ENCODE results near the gene SEMA7A. TPM values are rescaled to one million over a fixed set of nuclear protein-coding genes. Genes with fewer than 3 reads are reported as not detected.

SEMA7A gene
- total and polyA plus RNA-seq, 2 donors from 2014 or later, result 2.8 to 3.6 TPM

- Histone ChIP-seq H3K4me3 (ENCODE audit: low read length in 3 of 3) (no peak overlapping the region), H3K36me3 (ENCODE audit: control insufficient read depth in 2 of 3, insufficient read depth in 3 of 3, low read length in 3 of 3) (no peaks in the 10 kb centered on the region), H3K9me3 (ENCODE audit: control insufficient read depth in 2 of 3, insufficient read depth in 1 of 3, low read length in 3 of 3) (no peaks in the 10 kb centered on the region), H3K27me3 (ENCODE audit: control insufficient read depth, insufficient read depth, low read length) (no peaks in the 10 kb centered on the region), H3K27ac (ENCODE audit: low read depth in 2 of 2, low read length in 2 of 2) (no peak overlapping the region), H3K4me1 (ENCODE audit: control insufficient read depth in 2 of 3, insufficient read depth in 2 of 3, low read depth in 1 of 3, low read length in 3 of 3) (peaks cover 0 to 4% (median 3%) of the 10 kb centered on the region in 3 donors), H3K9ac (ENCODE audit: low read length in 3 of 3) (no peak overlapping the region)
- FAIRE-seq (no peak), DNase-seq (peak in 1 of 5 donors; percentile 46)
- TF ChIP-seq CTCF (IDR thresholded peaks at IDR 0.05; ENCODE audit: borderline replicate concordance, extremely low read depth, insufficient read depth), result no peak
- intact Hi-C loops (cut with DNase I), result no loop called here
Observed at GRCh38 chr15:74427607-74428441, 5.9 kb downstream of the SEMA7A start.

GRCh38 chr15:74426404-74427281 is 7.1 kb downstream of the SEMA7A start:
- no peak overlapping the region for H3K4me3 ChIP-seq (ENCODE audit: low read length in 3 of 3)
- H3K36me3 ChIP-seq (ENCODE audit: control insufficient read depth in 2 of 3, insufficient read depth in 3 of 3, low read length in 3 of 3), result no peaks in the 10 kb centered on the region
- no peaks in the 10 kb centered on the region for H3K27me3 ChIP-seq (ENCODE audit: control insufficient read depth, insufficient read depth, low read length)
- H3K9me3 ChIP-seq (ENCODE audit: control insufficient read depth in 2 of 3, insufficient read depth in 1 of 3, low read length in 3 of 3), result no peaks in the 10 kb centered on the region
- TF ChIP-seq CTCF (IDR thresholded peaks at IDR 0.05; ENCODE audit: borderline replicate concordance, extremely low read depth, insufficient read depth), result no peak
- H3K27ac ChIP-seq (ENCODE audit: low read depth in 2 of 2, low read length in 2 of 2), result no peak overlapping the region
- H3K9ac ChIP-seq (ENCODE audit: low read length in 3 of 3), result no peak overlapping the region
- intact Hi-C loops (cut with DNase I), result no loop called here
- no peak for FAIRE-seq
- peaks cover 0 to 4% (median 2%) of the 10 kb centered on the region in 3 donors for H3K4me1 ChIP-seq (ENCODE audit: control insufficient read depth in 2 of 3, insufficient read depth in 2 of 3, low read depth in 1 of 3, low read length in 3 of 3)
- DNase-seq, result no peak

- H3K4me3 ChIP-seq (ENCODE audit: low read length in 3 of 3), result no peak overlapping the region
- intact Hi-C loops (cut with DNase I), result no loop called here
- DNase-seq (peak in 2 of 5 donors; percentile 50 to 52), FAIRE-seq (no peak)
- no peaks in the 10 kb centered on the region for H3K27me3 ChIP-seq (ENCODE audit: control insufficient read depth, insufficient read depth, low read length)
- no peak overlapping the region for H3K27ac ChIP-seq (ENCODE audit: low read depth in 2 of 2, low read length in 2 of 2)
- no peaks in the 10 kb centered on the region for H3K9me3 ChIP-seq (ENCODE audit: control insufficient read depth in 2 of 3, insufficient read depth in 1 of 3, low read length in 3 of 3)
- no peak for TF ChIP-seq CTCF (IDR thresholded peaks at IDR 0.05; ENCODE audit: borderline replicate concordance, extremely low read depth, insufficient read depth)
- H3K9ac ChIP-seq (ENCODE audit: low read length in 3 of 3), result no peak overlapping the region
- peaks cover 0 to 4% (median 2%) of the 10 kb centered on the region in 3 donors for H3K4me1 ChIP-seq (ENCODE audit: control insufficient read depth in 2 of 3, insufficient read depth in 2 of 3, low read depth in 1 of 3, low read length in 3 of 3)
- H3K36me3 ChIP-seq (ENCODE audit: control insufficient read depth in 2 of 3, insufficient read depth in 3 of 3, low read length in 3 of 3), result no peaks in the 10 kb centered on the region
Observed at GRCh38 chr15:74425630-74426029, 8.1 kb downstream of the SEMA7A start.

Measured in kidney (tissue), 14 donors.